GM19193 (cell line): Measurements from ENCODE around the gene ADAMTS2.

Source experiments
- POLR2A ChIP-seq: IDR thresholded peaks from 4 replicates; pipeline ENCODE4 v1.6.1; 2011; ENCODE audit not compliant: insufficient read depth, insufficient read length; ENCODE audit errors: extremely low read depth

ADAMTS2 gene

GRCh38 chr5:179270581-179271427 lies 74.5 kb downstream of the ADAMTS2 start:
- TF ChIP-seq POLR2A: no peak

DNA sequence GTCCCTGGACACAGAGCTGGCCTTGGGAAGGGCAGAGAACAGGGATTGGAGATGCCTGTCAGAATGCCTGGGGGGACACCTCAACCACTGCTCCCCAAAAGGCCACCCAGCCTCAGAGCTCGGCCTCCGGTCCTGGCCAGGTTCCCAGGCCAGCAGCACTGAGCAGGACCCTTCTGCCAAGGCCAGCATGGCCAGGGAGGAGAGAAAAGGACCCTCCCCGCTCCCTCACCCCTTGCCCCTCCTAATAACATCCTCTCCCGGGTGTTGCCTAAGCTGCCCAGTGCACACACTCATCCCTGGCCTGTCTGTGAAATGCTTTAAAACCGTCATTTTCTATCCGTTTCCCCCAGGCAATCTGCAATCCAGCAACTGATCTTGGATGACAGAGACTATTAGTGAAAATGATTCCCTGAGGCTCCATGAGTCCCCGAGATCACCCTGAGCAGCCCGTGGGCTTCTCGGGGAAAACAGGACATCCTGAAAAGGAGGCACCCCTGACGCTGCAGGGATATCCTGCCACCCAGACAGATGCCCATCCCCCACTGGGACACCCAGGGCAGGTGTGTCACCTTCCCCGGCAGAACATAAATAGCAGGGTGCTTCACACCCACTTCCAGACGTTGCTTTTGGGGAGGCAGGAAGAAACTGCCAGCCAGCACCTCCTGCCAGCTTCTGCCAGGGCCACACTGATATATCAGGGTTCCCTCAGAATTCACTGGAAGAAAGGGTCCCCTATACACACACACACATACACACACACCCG lies 75.3 kb downstream of the ADAMTS2 start:
- no peak for TF ChIP-seq POLR2A

DNA sequence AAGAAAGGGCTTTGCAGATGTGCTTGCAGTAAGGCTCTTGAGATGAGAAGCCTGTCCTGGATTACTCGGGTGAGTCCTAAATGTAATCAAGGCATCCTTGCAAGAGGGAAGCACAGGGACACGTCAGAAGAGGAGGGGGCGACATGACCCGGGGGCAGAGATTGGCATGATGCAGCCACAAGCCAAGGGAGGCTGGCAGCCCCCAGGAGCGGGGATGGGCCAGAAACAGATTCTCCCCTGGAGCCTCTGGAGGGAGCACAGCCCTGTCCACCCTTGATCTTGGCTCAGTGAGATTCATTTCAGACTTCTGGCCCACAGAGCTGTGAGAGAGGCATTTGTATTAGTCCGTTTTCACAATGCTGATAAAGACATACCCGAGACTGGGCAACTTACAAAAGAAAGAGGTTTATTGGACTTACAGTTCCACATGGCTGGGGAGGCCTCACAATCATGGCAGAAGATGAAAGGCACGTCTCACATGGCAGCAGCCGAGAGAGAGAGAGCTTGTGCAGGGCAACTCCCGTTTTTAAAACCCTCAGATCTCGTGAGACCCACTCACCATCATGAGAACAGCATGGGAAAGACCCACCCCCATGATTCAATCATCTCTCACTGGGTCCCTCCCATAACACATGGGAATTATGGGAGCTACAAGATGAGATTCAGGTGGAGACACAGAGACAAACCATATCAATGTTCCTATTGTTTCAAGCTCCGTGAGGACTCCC lies 76.1 kb downstream of the ADAMTS2 start:
- no peak for TF ChIP-seq POLR2A

DNA sequence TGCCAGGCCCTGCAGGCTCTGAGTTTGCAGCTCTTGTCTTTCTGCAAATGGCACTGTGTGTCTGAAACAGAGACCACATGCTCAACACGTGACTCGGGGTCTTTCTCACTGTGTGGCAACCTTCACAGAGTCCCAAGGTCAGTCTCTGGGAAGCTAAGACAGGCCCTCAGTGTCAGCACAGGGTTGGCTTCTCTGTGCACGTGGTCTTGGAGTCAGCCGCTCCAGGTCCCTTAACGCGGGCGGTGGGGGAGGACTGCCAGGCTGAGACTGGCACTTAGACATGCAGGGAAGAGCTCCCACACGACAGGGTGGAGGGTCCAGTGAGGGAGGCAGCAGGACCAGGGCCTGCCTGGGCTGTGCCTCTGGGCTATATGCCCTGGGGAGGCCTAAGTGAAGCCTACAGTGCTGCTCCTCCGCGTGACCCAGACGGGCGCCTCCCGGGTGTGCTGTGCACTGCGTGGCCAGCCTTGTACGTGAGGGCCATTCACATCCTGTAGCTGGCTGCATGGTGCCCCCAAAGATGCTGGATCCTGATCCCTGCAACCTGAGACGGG lies 76.8 kb downstream of the ADAMTS2 start:
- no peak for TF ChIP-seq POLR2A

- no peak for TF ChIP-seq POLR2A
Observed at GRCh38 chr5:179267671-179268083, 77.6 kb downstream of the ADAMTS2 start.

DNA sequence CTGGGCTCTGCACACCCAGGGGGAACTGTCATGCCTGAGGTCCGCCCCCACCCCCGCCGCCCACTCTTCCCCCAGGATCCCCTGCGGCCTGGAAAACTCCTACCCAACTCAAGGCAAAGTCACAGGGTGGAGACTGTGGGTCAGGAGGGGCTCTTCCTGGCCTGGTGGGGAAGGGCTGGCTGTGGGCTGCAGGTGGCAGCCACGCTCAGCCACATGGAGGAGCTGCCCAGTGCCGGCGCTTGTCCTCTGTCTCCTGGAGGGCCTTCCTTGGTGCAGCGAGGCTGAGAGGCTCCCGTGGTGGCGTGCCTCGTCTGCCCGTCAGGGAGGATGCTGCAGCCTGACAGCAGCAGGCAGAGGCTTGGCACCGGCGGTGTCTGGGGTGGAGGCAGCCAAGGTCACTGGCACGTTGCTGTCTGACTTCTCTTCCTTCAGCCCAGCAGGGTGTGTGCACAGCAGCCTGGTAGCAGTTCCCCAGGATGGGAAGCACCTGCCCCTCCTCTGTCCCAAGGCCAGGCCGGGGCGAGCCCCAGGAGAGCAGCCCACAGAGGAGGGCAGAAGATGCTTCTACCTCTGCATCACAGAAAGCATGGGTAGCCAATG lies 78.1 kb downstream of the ADAMTS2 start:
- no peak for TF ChIP-seq POLR2A

GRCh38 chr5:179266291-179267070 lies 78.8 kb downstream of the ADAMTS2 start:
- TF ChIP-seq POLR2A: no peak

- no peak for TF ChIP-seq POLR2A
Observed at GRCh38 chr5:179265514-179266290, 79.6 kb downstream of the ADAMTS2 start.

- TF ChIP-seq POLR2A: no peak
Observed at GRCh38 chr5:179264783-179265513, 80.3 kb downstream of the ADAMTS2 start.

DNA sequence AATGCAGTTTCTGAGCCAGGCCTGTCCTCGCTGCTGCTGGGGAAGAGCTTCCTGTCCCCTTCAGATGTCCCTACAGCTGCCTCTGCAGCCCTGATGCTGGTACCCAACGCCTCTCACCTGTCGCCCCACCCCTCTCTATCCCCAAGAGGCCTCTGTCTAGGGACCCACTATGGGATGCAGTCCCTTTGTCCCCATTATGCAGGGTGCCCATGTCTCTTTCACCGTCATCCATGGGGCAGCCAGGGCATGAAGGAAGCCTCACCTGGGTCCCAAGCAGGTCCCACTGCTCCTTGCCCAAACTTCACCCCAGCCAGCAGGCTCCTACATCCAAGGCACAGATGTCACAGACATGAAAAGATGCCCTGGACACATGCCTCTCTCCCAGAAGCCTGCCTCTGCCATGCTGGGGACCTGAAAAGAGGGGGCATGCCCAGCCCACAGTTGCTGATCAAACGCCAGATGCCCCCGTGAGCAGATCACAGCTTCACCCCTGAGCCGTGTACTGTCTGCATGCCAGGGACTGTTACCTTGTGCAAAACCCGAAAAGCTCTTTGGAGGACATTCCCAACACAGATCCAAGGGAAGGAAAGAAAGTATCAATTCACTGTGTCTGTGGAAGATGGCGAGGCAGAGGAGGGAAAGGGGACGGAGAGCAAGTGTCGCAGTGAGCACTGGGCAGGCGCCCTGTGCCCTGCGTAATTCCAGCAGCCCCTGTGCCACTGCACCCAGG lies 81.0 kb downstream of the ADAMTS2 start:
- no peak for TF ChIP-seq POLR2A

GRCh38 chr5:179263391-179264052 lies 81.7 kb downstream of the ADAMTS2 start:
- no peak for TF ChIP-seq POLR2A
